Measurements from ENCODE around the gene PKN1.

DNA sequence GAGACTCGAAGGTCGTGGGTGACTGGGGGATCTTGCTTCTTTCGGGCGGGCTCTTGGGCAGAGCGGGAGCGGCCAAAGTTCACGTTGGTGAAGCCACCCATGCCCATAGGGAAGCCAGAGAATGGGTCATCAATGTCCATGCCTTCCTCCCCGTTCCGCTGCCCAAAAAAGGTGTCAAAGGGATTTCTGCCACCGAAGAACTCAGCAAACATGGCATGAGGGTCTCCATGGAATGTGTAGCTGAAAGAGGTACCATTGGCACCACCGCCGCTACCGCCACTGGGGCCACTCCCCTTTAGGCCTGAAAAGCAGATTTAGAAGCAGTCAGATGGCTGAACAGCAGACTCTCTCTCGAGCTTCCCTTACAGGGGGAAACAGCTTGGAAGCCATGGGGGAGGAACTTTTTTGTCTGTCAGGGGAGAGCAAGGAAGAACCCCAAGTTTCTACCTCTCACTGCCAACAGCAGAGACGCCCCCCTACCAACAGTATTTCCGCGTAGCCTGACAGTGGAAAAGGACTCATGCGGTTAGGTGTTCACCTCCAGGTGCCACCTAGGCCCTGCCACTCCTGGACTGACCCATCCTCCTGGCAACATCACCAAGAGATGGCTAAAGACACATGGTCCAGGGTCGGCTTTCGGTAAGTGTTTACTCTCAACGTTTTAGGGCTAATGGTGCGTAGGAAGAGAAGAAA, 83.8 kb downstream of the PKN1 start:
- TF ChIP-seq, protein P1, sequence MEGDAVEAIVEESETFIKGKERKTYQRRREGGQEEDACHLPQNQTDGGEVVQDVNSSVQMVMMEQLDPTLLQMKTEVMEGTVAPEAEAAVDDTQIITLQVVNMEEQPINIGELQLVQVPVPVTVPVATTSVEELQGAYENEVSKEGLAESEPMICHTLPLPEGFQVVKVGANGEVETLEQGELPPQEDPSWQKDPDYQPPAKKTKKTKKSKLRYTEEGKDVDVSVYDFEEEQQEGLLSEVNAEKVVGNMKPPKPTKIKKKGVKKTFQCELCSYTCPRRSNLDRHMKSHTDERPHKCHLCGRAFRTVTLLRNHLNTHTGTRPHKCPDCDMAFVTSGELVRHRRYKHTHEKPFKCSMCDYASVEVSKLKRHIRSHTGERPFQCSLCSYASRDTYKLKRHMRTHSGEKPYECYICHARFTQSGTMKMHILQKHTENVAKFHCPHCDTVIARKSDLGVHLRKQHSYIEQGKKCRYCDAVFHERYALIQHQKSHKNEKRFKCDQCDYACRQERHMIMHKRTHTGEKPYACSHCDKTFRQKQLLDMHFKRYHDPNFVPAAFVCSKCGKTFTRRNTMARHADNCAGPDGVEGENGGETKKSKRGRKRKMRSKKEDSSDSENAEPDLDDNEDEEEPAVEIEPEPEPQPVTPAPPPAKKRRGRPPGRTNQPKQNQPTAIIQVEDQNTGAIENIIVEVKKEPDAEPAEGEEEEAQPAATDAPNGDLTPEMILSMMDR (IDR thresholded peaks at IDR 0.05) = no peak
- TF ChIP-seq POLR2A (IDR thresholded peaks at IDR 0.05) = no peak

Data from right lobe of liver (tissue), 4 donors.